NCI-H2171 (cell line): ENCODE data around the gene PARD3B.

Source experiments
- DNase-seq: peaks from one replicate; lab custom pipeline; 2025; lab: John Stamatoyannopoulos, UW

Gene PARD3B

DNA sequence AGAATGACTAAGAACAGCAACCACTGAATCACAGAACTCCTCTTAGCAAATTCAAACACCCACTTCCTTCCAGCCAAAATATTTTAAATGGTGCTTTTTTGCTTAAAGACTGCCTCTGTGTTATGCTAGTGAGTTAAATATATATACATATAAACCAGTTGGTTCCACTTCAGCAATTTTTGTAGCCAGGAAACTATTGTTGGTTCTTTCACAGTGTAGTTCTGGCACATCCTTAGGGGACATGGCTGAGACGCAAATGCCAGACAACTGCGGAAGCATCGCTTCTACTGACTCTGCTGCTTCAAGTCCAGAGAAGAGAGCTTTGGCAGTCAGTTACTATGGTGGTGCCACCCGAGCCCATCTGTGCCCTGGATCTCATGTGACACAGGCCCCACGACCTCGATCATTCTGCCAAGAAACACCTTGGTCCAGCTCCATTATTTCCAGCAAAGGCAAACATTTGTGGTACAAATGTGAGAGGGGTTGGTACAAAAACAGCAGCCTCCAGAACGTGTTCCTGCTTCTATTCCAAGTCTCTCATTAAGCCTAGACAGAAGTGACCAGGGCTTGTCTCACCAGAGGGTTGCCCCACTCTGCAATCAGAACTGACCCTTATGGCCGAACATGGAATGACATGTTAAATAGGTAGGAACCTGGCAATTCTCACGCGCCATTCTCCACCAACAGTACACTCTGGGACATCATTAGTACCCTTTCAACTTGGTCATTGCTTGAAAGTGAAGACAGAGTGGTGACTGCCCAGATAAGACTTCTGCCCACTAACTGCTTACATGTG, 1019.3 kb downstream of the PARD3B start:
- no peak for DNase-seq

DNA sequence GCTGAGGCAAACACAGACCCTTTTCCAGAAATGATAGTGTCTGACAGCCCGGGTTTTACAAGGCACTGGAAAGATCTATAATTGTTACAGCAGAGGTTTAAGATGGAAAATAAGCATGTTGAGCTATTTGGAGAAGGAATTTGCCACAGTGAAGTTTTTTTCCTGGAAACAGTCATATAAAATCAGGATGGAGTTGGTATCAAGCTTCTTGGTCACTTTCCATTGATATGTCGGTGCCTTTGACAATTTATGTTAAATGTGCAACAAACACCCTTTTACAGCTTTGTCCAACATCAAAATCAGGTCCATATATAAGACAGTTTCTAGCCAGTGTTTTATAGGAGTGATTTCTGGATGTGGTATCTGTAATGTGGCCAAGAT, 1019.9 kb downstream of the PARD3B start:
- no peak for DNase-seq

DNA sequence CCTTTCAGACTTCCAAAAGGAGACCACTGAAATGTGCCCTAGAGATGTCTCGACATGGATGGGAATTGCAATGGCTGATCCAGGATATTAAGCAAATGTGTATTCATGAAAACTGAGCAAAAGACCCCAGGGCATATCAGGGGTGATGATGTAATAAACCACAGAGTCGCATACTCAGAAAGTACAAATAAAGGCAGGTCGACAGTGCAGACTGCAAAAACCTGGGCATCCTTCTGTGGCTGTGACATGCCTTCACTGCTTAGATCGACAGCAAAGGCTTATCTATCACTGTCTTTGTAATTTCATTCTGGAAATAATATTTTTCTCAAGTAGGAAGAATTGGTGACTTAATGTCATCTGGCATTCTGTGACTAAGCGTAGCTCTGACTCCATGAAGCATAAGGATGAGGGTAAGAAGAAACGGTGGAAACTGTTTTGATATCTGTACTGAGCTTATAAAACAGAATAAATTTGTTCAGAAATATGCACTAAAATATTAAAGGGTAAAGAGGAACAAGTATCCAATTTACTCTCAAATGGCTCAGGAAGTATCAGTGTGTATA, 1021.4 kb downstream of the PARD3B start:
- no peak for DNase-seq

DNA sequence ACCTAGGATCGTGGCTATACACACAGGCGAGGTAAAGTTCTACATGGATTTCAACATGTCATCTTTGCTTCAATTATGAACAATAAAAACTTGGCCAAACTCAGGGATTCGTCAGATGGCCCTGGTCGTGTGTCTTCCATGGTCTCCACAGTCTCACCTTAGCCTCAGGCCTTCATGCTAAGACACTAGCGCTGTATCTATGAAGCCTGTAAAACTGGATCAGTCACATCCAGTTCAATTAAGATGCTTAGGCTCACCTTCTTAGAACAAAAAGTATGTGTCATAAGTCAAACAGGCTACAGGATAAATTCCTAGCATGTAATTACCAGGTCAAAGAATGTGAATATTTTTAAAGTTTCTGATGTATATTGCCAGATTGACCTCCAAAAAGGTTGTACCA, 1023.3 kb downstream of the PARD3B start:
- DNase-seq: no peak

DNA sequence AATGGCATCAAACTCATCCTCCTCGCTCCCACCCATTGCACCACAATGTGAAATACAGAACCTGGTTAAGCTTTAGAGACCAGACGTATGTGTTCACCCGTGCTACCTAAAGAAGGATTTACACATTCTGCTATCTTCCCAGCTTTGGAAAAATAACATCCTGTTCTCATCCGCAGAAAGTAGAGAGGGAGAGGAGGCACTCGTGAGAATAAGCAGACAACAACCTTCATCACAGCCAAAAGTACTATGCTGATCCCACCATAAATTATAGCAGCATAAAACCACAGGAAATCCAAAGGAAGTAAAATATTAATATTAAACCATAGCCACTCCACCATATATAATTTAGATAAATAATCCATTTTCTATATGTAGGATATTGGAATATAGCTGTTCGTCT, 1025.4 kb downstream of the PARD3B start:
- no peak for DNase-seq

DNA sequence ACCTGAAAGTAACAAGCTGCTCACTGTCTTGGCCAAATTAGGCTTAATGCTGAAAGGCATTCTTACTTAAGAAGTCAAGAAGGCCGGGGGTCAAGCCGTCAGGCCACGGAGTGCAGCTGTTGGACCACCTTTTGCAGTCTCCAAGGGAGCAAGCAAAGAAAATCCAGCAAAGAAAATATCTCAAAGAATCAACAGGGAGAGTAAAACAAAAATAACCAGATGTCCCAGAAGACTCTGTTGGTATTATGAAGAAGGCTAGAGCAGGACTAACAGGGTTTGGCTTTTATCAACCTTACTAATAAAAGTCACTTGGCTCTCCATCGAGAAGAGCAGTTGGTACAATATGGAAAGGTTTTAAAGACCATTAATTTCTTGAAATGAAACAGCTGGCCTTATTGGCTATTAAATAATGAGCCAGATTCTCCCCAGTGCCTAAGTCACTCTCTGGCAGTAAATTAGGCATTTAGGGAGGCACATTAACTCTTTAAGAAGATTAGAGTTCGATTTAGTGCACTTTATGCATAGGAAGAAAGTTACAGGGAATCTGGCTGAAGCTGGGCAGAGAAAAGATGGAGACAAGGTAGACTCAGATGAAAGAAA, 1026.2 kb downstream of the PARD3B start:
- DNase-seq: no peak

DNA sequence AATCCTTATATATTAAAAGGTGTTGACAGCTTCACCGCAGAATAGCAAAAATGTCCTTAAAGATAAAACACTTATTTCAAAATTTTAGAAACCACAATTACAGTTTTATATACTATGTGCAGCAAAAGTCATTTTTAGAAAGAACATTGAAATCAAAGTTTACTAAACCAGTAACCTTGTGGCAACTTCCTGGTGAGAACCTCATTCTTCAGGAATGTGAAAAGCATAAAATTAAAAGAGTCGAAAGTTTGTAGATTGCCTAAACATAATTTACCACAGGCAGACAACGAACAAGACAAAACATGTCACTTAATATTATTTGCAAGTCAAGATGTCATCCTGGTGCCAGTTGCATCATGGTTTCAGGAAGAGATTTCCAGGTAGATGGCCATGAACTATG, 1028.7 kb downstream of the PARD3B start:
- DNase-seq: no peak

DNA sequence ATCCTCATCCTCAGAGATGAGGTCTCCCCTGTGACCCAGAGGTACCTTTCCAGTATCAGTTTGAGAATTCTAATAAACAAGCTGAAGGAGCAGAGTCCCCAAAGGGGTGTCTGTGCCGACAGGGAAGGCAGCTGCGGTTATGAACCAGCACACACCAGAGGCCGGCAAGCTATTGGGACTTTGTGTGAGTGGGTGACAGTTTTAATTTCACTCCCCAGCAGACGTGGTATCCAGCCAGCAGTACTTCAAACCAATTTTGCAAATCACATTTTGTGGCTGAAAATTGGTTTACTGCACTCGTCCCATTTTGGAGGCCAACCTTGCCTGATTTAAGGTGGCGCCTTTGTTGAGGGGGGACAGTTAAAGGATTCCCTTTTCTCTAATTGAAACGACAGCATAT, 1034.1 kb downstream of the PARD3B start:
- no peak for DNase-seq

DNA sequence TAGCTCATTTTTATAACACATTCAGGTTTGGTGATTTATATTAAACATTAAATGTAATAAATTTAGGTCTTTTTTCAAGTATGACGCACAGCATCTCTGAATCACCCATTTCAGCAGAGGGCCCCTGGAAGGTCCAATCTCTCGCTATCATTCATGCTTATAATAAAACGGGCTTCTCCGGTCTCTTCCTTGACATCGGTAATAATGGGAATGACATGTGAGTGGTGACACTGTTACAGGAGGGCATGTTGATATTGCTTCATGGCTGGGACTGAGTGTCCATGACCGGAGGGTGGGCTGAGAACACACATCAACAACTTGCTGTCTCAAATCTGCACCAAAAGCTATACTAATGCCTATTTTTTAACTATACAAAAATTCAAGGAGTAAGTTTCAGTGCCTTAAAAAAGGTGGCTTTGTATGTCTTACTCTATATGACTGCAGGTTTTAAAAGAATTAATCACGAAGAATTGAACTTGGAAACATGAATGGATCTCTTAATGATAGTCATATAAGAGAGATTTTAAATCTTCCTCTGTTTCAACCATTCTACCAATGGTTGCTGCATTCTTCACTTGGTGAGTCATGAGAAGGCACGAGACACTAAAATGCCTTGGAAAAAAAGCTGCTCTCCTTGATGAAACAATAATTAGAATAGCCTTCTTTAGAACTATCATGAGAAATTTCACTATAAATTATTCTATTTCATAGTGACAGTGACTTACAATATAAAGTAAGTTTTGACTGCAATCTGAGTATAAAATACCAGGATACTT, 1035.1 kb downstream of the PARD3B start:
- no peak for DNase-seq

DNA sequence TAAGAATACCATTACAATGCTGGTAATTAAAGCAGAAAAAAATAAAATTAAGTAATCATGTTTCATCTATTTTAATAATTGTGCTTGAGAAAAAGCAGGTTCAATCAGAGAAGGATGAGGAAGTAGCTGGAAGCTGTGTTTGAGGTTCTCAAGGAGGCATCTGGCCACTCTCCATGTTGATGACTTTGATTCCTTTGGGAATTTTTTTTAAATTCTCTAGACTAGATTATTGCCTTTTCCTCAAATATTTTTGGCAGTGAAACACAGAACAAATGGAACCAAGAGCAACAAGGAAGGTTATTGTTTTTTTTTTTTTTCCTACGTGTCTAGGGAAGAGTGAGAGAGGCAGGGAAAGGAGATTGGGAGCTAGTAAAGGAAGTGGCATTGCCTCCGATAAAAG, 1037.1 kb downstream of the PARD3B start:
- DNase-seq: no peak

DNA sequence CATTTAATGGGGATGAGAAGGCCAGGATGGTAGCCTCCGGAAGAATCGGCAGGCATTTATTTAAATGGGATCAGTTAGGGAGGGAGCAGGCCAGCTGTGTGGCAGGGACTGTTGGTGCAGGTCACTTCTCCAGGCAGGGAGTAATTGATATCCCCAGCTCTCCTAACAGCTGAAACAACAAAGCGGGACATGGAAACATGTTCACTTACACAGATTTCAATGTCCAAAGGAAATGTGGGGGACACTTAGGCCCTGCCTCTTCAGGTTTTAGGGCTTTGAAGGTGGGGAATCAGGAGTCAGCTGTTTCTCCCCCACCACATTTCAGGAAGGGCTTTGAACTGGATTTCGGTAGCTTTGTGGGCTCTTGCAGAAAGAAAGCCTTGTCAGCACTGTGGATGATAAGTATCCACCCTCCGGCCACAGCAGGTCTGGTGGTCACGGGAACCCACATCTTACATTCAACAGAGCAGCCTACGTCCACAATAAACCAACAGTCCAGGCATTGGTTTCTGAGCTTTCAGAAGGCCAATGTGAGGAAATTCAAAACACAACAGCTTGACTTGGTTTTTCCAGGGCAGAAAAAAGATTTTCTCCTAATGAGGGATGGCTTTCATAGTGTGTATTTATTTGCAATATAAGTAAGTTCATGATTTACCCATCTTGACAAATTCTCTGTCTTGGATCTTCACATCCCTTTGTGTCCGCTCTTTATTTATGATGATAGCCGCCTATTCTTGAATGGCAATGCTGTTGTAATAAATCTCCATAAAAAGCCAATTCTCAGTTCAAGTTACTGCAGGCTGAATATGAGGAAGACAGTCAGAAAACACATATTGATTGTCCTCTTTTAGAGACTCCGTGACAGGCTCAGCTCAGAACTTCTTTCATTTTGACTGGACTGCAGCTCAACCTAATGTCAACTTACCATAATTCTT, 1040.4 kb downstream of the PARD3B start:
- DNase-seq: no peak

DNA sequence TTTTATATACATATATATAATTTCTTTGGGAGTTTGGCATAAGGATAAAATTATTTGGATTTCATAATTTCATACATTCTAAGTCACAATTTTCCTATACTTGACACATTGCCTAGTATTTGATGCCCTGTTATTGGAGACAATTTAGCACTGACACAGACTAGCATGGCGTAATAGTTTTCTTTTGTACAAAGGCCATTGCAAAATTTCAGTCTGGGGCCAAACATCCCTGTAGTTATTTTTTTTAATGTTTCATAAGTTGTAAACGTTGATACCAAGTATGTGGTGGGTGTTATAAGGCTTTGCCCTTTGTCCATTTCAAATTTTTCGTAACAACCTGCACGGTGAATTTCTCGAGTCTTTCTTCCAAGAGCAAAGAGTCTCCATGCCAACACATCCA, 1041.4 kb downstream of the PARD3B start:
- no peak for DNase-seq

DNA sequence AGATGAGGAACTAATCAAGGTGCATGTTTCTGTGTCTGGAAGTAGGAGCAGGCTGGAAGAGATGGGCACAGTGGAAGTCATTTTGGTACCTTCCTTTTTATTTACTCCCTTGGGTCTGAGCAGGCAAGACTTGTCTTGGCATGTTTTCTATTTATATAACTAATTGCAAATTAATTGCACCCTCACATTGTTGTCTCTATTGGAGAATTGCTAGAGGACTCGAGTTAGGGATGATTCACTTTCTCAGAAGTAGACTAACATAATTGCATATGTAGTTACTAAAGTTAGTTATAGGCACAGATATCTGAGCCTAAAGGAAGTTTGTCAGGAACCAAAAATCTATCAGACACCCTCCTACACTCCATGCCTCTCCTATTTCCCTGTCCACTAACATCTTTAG, 1044.2 kb downstream of the PARD3B start:
- DNase-seq: no peak

DNA sequence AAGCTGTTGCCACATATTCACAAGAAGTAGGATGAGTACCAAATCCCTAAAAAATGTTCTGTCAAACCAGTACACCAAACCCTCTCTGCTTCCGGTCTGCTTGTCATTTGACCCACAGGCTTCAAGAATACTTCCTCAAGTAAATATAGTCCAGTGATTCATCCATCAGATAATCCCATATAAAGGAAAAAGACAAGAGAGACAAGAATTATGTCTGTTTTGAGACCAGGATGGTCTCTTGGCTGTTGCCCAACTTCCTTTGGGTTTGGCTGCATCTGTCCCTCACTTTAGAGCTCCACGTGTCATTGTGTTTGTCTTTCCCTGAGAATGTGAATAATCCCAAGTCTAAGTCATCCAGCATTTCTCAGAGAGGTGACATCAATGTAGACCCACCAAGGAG, 1045.5 kb downstream of the PARD3B start:
- DNase-seq: no peak

DNA sequence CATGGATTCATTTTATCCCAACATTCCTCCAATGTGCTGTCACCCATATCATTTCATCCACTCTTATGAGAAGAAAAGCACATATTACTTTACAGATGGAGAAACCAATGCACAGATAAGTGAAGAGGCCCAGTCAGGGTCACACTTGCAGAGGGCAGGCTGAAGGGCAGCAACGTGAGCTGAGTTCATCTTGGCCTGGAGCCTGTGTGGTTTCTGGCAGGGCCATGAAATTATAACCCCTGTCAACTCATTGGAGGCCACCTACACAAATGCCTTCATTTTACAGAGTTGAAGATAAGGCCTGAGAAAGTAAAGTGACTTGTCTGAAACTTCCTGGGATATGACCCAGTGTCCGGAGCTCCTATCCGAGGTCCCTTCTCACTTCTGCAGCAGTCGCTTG, 1048.6 kb downstream of the PARD3B start:
- no peak for DNase-seq

DNA sequence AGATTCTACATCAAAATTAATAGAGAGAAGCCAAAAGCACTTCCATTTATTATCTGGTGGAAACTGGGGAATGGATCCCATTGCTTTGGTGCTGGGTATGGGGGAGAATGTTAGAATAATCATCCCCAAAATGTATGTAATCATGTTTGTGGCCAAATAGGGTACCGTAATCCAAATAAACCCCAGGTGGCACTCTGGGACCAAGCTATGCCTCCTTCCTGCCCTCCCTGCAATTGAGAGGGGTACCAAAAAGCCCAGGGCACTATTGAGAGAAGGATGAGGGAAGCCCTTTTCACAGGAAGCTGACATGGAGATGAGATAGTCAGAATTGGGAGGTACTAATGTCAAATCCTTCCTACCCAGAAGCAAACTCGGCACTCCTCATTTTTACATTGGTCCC, 1051.3 kb downstream of the PARD3B start:
- DNase-seq: no peak

DNA sequence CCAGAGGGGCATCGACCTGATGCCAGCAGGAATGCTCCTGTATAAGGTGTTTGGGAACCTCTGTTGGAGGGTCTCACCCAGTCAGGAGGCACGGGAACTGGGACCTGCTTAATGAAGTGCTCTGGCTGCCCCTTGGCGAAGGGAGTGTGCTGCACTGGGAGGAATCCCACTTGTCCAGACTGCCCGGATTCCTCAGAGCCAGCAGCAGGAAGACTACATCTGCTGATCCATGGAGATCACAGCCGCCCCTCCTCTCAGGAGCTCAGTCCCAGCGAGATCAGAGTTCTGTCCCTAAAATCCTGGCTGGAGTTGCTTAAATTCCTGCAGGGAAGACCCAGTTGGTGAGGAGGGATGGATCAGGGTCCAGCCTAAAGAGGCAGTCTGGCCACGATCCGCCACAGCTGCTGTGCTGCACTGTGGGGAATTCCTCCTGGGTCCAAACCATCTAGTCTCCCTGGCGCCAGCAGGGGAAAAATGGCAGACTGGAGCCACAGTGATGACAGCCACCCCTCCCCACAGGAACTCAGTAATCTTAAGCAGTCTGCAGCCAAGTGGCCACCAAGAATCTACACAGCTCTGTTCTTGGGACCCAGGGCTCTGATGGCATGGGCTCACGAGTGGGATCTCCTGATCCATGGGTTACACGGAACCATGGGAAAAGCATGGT, 1060.5 kb downstream of the PARD3B start:
- no peak for DNase-seq

DNA sequence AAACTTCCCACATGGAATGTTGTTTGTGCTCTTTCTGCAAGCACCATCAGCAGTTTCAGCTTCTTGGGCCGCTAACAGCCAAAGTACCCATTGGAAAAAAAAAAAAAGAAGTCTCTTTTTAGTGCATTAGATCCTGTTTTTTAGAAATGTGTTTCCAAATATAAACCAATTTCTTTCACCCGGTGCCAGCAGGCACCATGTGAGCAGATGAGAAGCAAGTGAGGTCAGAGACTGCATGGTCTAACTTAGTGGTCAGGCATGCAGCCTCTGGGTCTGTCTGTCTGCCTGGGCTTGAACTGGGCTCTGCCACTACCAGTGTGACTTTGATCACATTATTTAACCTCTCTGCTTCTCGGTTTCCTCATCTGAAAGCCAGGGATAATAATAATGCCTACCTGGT, 1061.9 kb downstream of the PARD3B start:
- no peak for DNase-seq

DNA sequence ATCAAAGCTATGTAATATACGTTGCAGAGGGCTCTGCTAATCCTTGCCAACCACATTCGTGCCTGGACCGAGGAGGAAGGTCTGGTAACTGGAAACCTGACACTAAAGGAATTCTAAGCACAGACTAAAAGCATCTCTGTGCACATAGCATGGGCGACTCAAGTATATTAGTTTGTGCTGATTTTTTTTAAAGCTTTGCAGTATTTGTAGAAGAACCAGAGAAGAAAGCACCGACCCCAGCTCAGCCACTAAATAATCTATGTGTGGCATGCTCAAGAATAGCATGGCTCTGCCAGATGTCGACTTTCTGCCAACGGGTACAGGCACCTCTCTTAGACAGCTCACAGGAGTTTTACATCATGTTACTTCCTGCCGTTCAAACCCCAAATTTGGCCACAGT, 1063.8 kb downstream of the PARD3B start:
- DNase-seq: no peak

DNA sequence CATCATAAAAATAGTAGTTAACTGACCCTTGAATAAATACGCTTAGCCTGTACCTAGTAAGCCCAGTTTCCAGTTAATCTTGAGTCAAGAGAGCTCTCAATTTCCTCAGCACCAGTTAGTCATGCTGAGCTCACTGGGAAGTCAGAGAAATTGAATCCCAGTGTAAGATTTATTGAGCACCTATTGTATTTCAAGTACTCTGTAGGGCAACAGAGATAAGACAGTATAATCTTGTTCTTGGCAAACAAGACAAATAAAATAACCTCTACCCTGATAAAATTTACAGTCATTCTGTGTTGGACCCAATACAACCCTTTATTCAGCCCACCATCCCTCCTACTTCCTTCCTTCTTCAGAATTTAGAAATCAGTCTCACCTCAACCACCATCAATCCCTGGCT, 1065.2 kb downstream of the PARD3B start:
- DNase-seq: no peak

DNA sequence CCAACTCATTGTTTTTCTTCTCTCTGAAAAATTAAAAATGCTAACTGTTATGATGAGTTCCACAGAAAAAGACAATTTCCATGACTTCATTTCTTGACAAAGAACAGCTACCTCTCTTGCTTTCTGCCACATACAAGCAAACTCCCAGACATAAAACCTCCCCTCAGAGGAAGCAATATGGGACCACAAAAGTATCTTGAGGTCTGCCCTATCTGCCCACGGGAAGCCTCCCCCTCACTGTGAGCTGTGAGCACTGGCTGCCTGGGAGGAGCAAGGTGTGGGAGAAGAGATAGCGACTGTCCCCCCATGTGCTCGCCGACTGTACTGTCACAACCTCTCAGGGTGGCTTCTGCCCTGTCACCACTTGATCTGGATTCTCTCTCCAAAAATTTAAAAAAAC, 1067.4 kb downstream of the PARD3B start:
- DNase-seq: no peak
